OCI-M2 (cell line): ENCODE results near the gene RBFOX1.

Source experiments
- DNase-seq: peaks from one replicate; lab custom pipeline; 2025; ENCODE audit not compliant: unreplicated experiment; lab: John Stamatoyannopoulos, UW

RBFOX1 gene

GRCh38 chr16:7408700-7409365 is 76.2 kb downstream of the RBFOX1 start:
- DNase-seq = no peak

GRCh38 chr16:7419441-7419840 is 86.8 kb downstream of the RBFOX1 start:
- no peak for DNase-seq

GRCh38 chr16:7420079-7420478 is 87.4 kb downstream of the RBFOX1 start:
- no peak for DNase-seq

- DNase-seq = no peak
Observed at GRCh38 chr16:7420843-7421242, 88.2 kb downstream of the RBFOX1 start.

GRCh38 chr16:7421578-7421977 is 88.9 kb downstream of the RBFOX1 start:
- no peak for DNase-seq

- DNase-seq = no peak
Observed at GRCh38 chr16:7422036-7422888, 89.6 kb downstream of the RBFOX1 start.

- no peak for DNase-seq
Observed at GRCh38 chr16:7423434-7424044, 90.9 kb downstream of the RBFOX1 start.

GRCh38 chr16:7426161-7426560 is 93.5 kb downstream of the RBFOX1 start:
- DNase-seq = no peak

GRCh38 chr16:7431723-7432122 is 99.1 kb downstream of the RBFOX1 start:
- no peak for DNase-seq

- no peak for DNase-seq
Observed at GRCh38 chr16:7436306-7436705, 103.7 kb downstream of the RBFOX1 start.

- no peak for DNase-seq
Observed at GRCh38 chr16:7437135-7437804, 104.6 kb downstream of the RBFOX1 start.

- DNase-seq = no peak
Observed at GRCh38 chr16:7437843-7438242, 105.2 kb downstream of the RBFOX1 start.

GRCh38 chr16:7438601-7439000 is 106.0 kb downstream of the RBFOX1 start:
- no peak for DNase-seq

- no peak for DNase-seq
Observed at GRCh38 chr16:7439518-7439917, 106.9 kb downstream of the RBFOX1 start.

- DNase-seq = no peak
Observed at GRCh38 chr16:7440886-7441400, 108.3 kb downstream of the RBFOX1 start.

GRCh38 chr16:7442050-7442449 is 109.4 kb downstream of the RBFOX1 start:
- no peak for DNase-seq

GRCh38 chr16:7443142-7443541 is 110.5 kb downstream of the RBFOX1 start:
- no peak for DNase-seq

GRCh38 chr16:7443648-7444365 is 111.2 kb downstream of the RBFOX1 start:
- DNase-seq = no peak

GRCh38 chr16:7449306-7449705 is 116.7 kb downstream of the RBFOX1 start:
- DNase-seq = no peak

- no peak for DNase-seq
Observed at GRCh38 chr16:7449808-7450207, 117.2 kb downstream of the RBFOX1 start.

GRCh38 chr16:7450440-7450839 is 117.8 kb downstream of the RBFOX1 start:
- DNase-seq = no peak
